GM18951 (cell line): Measurements from ENCODE around the gene CRY2.

Experiments used
- POLR2A ChIP-seq: IDR thresholded peaks from 4 replicates; pipeline ENCODE4 v1.6.1; 2011; ENCODE audit warnings: mild to moderate bottlenecking; ENCODE audit not compliant: insufficient read length, insufficient read depth; ENCODE audit errors: extremely low read depth
- in situ Hi-C: fragments of 300-500 bp; cut with MboI; formaldehyde crosslinking; loops from one replicate; pipeline ENCODE4 v1.12.0; 2022; ENCODE audit warnings: low sequenced_read_pairs, mixed read lengths, inconsistent platforms; ENCODE audit not compliant: unreplicated experiment

Gene CRY2

GRCh38 chr11:45919806-45920530, 72.7 kb downstream of the CRY2 start:
- TF ChIP-seq POLR2A, result no peak
- in situ Hi-C loops, result no loop called here

DNA sequence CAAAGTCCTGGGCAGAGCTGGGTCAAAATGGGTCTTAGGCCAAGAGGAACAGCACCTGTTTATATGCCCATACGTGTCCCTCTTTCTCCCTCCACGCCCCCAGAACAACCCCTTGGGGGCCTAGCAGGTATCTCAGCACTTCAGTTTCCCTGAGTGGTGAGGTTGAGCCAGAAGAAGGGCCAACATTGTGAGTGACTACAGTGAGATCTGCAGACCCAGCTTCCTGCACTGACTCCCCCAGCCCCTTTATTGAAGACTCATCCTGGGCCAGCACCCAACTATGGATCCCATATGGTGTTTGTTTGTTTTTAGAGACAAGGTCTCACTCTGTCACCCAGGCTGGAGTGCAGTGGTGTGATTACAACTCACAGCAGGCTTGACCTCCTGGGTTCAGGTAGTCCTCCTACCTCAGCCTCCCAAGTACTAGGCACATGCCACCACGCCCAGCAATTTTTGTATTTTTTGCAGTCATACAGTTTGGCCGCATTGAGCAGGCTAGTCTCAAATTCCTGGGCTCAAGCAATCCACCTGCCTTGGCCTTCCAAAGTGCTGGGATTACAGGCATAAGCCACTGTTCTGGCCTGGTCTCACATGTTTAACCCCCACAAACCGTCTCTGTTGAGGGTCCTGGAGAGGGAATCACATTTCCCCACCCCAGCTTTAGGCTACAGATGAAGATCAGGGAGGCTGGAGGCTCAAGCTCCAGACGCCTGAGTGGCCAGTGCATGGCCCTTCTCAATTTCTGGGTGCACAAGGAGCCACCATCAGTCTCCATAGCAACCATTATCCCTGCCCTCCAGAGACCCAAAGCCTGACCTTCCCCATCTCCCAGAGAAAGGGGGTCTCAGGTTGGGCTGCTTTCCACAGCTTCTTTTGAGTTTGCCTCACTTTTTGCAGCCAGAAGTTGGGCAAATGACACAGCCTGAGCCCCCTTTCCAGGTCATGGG, 73.5 kb downstream of the CRY2 start:
- in situ Hi-C loops, result no loop called here
- TF ChIP-seq POLR2A, result no peak

DNA sequence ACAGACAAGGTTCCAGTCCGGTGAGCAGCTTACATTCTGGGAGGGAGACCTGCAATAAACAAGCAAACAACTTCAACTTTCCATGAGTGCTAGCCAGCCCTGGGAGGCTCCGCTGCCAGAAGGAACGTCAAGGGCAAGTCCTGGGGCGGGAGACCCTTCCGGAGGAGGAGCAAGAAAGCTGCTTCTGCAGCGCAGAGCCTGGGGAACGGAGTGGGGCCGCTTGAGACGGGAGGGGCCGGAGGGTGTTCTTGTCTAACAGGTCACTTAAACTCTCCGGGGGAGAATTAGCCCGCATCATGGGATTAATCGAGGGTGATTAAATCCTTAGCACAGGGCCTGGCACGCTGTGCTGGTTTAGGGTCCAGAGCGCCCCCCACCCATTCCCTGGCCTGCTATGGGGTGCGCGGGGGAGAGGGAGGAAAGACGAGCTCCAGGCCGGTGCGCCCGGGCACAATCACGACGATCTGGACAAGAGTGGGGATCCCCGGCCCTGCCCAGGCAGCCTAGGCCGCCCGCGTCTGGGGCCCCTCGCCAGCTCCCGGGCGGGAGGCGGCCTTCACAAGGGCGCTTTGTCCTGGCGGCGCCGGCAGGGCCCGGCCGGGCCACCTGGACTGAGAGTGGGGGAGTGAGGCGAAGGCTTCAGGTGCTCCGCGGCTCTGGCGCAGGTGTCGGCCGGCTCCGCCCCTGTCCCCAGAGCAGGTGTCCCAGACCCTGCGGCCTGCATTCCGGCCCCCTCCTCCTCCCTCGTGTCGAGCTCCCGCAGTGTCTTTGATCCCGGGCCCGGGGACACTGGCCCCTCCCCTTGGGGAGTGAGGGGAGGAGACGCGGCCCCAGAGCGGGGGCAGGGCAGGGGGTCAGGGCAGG, 74.5 kb downstream of the CRY2 start:
- in situ Hi-C loops, result no loop called here
- TF ChIP-seq POLR2A, result no peak

DNA sequence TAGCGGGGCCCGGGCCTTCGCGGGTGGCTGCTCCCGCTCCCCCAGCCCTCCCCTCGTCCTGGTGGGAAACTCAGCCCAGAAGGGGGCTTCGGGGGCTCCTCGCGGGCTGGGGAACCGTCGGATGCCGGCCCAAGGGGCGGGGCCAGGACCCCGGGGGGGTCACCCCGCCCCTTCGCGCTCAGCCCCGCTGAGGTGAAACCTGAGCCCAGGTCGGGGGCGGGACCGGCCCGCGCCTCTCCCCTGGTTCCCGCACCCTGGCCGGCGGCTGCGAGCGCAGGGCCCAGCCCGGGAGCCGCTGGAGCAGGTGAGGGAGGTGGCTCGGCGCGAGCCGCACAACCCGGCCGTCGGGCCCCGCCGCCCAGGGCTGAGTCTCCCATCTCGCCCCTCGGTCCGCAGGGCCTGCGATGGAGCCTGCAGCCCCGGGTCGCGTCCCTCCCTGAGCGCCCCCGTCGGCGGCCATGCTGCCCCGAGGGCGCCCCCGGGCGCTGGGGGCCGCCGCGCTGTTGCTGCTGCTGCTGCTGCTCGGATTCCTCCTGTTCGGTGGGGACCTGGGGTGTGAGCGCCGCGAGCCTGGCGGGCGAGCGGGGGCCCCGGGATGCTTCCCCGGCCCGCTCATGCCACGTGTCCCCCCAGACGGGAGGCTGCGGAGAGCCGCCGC, 75.3 kb downstream of the CRY2 start, which contains the start of gene LARGE2:
Gene LARGE2 (plus strand): TSS at position 232 of the 658 bp plus-strand sequence. CDS start 227 bp downstream, at position 459.
- in situ Hi-C loops, result no loop called here
- TF ChIP-seq POLR2A, result no peak

GRCh38 chr11:45924036-45924915, 77.0 kb downstream of the CRY2 start:
- no peak for TF ChIP-seq POLR2A
- in situ Hi-C loops, result no loop called here

DNA sequence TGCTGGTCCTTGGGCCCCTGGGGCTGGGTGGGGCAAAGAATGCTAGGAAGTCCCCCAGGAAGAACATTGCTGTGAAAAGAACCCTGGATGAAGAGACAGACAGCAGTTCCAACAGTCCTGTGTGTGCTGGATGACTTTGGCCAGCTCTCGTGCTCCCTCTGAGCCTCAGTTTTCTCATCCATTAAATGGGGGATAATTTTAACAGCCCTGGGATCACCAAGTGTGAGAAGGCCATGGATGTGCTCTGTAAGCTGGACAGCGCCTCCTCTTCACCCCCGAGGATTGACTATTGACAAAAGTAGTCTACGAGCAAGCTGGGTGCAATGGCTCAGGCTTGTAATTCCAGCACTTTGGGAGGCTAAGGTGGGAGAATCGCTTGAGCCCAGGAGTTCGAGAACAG, 77.7 kb downstream of the CRY2 start:
- in situ Hi-C loops, result no loop called here
- no peak for TF ChIP-seq POLR2A

GRCh38 chr11:45925550-45925949, 78.3 kb downstream of the CRY2 start:
- no peak for TF ChIP-seq POLR2A
- in situ Hi-C loops, result no loop called here

GRCh38 chr11:45926001-45926401, 78.7 kb downstream of the CRY2 start:
- in situ Hi-C loops, result no loop called here

GRCh38 chr11:45926536-45927331, 79.5 kb downstream of the CRY2 start:
- in situ Hi-C loops, result no loop called here
- no peak for TF ChIP-seq POLR2A

More at GRCh38 chr11:45926001-45926401, 78.7 kb downstream of the CRY2 start:
- no peak for TF ChIP-seq POLR2A

DNA sequence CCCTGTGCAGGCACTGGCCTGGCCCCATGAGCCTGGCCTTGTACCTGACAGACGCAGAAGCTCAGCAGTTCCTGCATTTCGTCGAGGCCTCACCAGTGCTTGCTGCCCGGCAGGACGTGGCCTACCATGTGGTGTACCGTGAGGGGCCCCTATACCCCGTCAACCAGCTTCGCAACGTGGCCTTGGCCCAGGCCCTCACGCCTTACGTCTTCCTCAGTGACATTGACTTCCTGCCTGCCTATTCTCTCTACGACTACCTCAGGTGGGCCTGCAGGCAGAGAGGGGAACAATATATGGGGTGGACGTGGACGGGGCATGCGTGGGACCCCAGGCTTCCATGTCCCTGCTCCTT, 80.0 kb downstream of the CRY2 start:
- no peak for TF ChIP-seq POLR2A
- in situ Hi-C loops, result no loop called here
